Measurements from ENCODE around the gene NDRG3.

NDRG3 gene

GRCh38 chr20:36744764-36745191 lies 1.1 kb downstream of the NDRG3 start:
- H3K4me3 ChIP-seq (replicated peaks; ENCODE audit: insufficient read depth, low read length) = no peak overlapping the region
- no peaks in the 10 kb centered on the region for H3K27me3 ChIP-seq (ENCODE audit: insufficient read depth, poor library complexity, severe bottlenecking)
- no peak for DNase-seq (ENCODE audit: low read depth in 1 of 2, low spot score in 1 of 2)
- no peak for TF ChIP-seq POLR2AphosphoS5 (IDR thresholded peaks at IDR 0.05; ENCODE audit: low read depth)
- no peak for TF ChIP-seq GABPA (IDR thresholded peaks at IDR 0.05; ENCODE audit: low read depth)
- TF ChIP-seq, protein P1, sequence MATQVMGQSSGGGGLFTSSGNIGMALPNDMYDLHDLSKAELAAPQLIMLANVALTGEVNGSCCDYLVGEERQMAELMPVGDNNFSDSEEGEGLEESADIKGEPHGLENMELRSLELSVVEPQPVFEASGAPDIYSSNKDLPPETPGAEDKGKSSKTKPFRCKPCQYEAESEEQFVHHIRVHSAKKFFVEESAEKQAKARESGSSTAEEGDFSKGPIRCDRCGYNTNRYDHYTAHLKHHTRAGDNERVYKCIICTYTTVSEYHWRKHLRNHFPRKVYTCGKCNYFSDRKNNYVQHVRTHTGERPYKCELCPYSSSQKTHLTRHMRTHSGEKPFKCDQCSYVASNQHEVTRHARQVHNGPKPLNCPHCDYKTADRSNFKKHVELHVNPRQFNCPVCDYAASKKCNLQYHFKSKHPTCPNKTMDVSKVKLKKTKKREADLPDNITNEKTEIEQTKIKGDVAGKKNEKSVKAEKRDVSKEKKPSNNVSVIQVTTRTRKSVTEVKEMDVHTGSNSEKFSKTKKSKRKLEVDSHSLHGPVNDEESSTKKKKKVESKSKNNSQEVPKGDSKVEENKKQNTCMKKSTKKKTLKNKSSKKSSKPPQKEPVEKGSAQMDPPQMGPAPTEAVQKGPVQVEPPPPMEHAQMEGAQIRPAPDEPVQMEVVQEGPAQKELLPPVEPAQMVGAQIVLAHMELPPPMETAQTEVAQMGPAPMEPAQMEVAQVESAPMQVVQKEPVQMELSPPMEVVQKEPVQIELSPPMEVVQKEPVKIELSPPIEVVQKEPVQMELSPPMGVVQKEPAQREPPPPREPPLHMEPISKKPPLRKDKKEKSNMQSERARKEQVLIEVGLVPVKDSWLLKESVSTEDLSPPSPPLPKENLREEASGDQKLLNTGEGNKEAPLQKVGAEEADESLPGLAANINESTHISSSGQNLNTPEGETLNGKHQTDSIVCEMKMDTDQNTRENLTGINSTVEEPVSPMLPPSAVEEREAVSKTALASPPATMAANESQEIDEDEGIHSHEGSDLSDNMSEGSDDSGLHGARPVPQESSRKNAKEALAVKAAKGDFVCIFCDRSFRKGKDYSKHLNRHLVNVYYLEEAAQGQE (IDR thresholded peaks at IDR 0.05; ENCODE audit: insufficient replicate concordance, low read depth) = no peak
- TF ChIP-seq, protein P2, sequence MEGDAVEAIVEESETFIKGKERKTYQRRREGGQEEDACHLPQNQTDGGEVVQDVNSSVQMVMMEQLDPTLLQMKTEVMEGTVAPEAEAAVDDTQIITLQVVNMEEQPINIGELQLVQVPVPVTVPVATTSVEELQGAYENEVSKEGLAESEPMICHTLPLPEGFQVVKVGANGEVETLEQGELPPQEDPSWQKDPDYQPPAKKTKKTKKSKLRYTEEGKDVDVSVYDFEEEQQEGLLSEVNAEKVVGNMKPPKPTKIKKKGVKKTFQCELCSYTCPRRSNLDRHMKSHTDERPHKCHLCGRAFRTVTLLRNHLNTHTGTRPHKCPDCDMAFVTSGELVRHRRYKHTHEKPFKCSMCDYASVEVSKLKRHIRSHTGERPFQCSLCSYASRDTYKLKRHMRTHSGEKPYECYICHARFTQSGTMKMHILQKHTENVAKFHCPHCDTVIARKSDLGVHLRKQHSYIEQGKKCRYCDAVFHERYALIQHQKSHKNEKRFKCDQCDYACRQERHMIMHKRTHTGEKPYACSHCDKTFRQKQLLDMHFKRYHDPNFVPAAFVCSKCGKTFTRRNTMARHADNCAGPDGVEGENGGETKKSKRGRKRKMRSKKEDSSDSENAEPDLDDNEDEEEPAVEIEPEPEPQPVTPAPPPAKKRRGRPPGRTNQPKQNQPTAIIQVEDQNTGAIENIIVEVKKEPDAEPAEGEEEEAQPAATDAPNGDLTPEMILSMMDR (IDR thresholded peaks at IDR 0.05; ENCODE audit: insufficient read depth, low read length) = no peak
- TF ChIP-seq SPI1 (IDR thresholded peaks at IDR 0.05; ENCODE audit: borderline replicate concordance, low read depth) = no peak
- no peak overlapping the region for H3K27ac ChIP-seq (replicated peaks)

GRCh38 chr20:36744243-36744642 lies 1.6 kb downstream of the NDRG3 start:
- Histone ChIP-seq H3K27ac (replicated peaks) (no peak overlapping the region), H3K4me3 (replicated peaks; ENCODE audit: insufficient read depth, low read length) (no peak overlapping the region), H3K27me3 (ENCODE audit: insufficient read depth, poor library complexity, severe bottlenecking) (no peaks in the 10 kb centered on the region)
- no peak for DNase-seq (ENCODE audit: low read depth in 1 of 2, low spot score in 1 of 2)
- TF ChIP-seq SPI1 (IDR thresholded peaks at IDR 0.05; ENCODE audit: borderline replicate concordance, low read depth) = no peak
- no peak for TF ChIP-seq POLR2AphosphoS5 (IDR thresholded peaks at IDR 0.05; ENCODE audit: low read depth)
- TF ChIP-seq, protein P1 (IDR thresholded peaks at IDR 0.05; ENCODE audit: insufficient replicate concordance, low read depth) = no peak
- TF ChIP-seq GABPA (IDR thresholded peaks at IDR 0.05; ENCODE audit: low read depth) = no peak

GRCh38 chr20:36742558-36742957 lies 3.3 kb downstream of the NDRG3 start:
- DNase-seq (ENCODE audit: low read depth in 1 of 2, low spot score in 1 of 2) = no peak
- TF ChIP-seq POLR2AphosphoS5 (IDR thresholded peaks at IDR 0.05; ENCODE audit: low read depth) = no peak
- TF ChIP-seq, protein P2 (IDR thresholded peaks at IDR 0.05; ENCODE audit: insufficient read depth, low read length) = no peak
- TF ChIP-seq SPI1 (IDR thresholded peaks at IDR 0.05; ENCODE audit: borderline replicate concordance, low read depth) = no peak
- TF ChIP-seq GABPA (IDR thresholded peaks at IDR 0.05; ENCODE audit: low read depth) = no peak
- TF ChIP-seq, protein P1 (IDR thresholded peaks at IDR 0.05; ENCODE audit: insufficient replicate concordance, low read depth) = no peak
- H3K27me3 ChIP-seq (ENCODE audit: insufficient read depth, poor library complexity, severe bottlenecking) = no peaks in the 10 kb centered on the region
- no peak overlapping the region for H3K4me3 ChIP-seq (replicated peaks; ENCODE audit: insufficient read depth, low read length)
- H3K27ac ChIP-seq (replicated peaks) = no peak overlapping the region
